ENCODE data around the gene FARSA.

DNA sequence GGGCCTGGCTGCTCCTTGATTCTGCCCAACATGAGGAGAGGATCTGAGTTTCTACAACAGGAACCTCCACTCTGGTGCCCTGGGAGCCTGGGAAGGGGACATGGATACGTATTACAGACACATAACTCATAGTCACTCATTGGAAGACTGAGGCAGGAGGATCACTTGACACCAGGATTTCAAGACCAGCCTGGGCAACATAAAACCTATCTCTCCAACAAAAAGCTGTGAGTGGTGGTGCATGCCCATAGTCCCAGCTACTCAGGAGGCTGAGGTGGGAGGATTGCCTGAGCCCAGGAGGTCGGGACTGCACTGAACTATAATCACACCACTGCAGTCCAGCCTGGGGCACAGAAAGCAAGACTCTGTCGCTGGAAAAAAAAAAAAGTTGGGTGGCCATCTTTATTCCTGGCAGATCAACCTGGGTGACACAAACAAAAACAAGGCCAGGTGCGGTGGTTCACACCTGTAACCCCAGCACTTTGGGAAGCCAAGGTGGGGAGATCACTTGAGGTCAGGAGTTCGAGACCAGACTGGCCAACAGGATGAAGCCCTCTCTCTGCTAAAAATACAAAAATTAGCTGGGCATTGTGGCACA, 45.4 kb downstream of the FARSA start:
- TF ChIP-seq, protein P1, sequence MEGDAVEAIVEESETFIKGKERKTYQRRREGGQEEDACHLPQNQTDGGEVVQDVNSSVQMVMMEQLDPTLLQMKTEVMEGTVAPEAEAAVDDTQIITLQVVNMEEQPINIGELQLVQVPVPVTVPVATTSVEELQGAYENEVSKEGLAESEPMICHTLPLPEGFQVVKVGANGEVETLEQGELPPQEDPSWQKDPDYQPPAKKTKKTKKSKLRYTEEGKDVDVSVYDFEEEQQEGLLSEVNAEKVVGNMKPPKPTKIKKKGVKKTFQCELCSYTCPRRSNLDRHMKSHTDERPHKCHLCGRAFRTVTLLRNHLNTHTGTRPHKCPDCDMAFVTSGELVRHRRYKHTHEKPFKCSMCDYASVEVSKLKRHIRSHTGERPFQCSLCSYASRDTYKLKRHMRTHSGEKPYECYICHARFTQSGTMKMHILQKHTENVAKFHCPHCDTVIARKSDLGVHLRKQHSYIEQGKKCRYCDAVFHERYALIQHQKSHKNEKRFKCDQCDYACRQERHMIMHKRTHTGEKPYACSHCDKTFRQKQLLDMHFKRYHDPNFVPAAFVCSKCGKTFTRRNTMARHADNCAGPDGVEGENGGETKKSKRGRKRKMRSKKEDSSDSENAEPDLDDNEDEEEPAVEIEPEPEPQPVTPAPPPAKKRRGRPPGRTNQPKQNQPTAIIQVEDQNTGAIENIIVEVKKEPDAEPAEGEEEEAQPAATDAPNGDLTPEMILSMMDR (conservative IDR thresholded peaks at IDR 0.05), result no peak
- no peak for TF ChIP-seq ZFX (IDR thresholded peaks at IDR 0.05)

Measured in C4-2B (cell line).